Esophagus (tissue), 2 donors: ENCODE measurements around the gene ATOH7. TPM values are rescaled to one million over a fixed set of nuclear protein-coding genes. Genes with fewer than 3 reads are reported as not detected.
A peak's percentile ranks its signal among the peaks of the same experiment; 100 is the strongest.

Experiments used
- H3K27ac ChIP-seq, 2 donors: one replicate each; pipeline ENCODE4 v1.5.1; 2013; ENCODE audit warnings: low read depth in 2 of 2, mild to moderate bottlenecking in 2 of 2, inconsistent platforms in 1 of 2, low read length in 1 of 2, moderate library complexity in 1 of 2
- H3K27me3 ChIP-seq, 2 donors: one replicate each; pipeline ENCODE4 v1.6.1; 2013; ENCODE audit warnings: low read length in 2 of 2, control low read depth in 1 of 2, mild to moderate bottlenecking in 1 of 2; ENCODE audit not compliant: insufficient read depth in 2 of 2, control insufficient read depth in 1 of 2
- H3K36me3 ChIP-seq, 2 donors: one replicate each; pipeline ENCODE4 v1.6.1; 2013; ENCODE audit warnings: low read length in 1 of 2; ENCODE audit not compliant: control insufficient read depth in 2 of 2, insufficient read depth in 2 of 2
- H3K4me1 ChIP-seq, 2 donors: one replicate each; pipeline ENCODE4 v1.6.1; 2013; ENCODE audit warnings: low read length in 1 of 2; ENCODE audit not compliant: control insufficient read depth in 2 of 2, insufficient read depth in 2 of 2
- H3K4me3 ChIP-seq, 2 donors: one replicate each; pipeline ENCODE4 v1.5.1; 2013; ENCODE audit warnings: low read length in 2 of 2, mild to moderate bottlenecking in 2 of 2, low read depth in 1 of 2, moderate library complexity in 1 of 2
- H3K9me3 ChIP-seq, 2 donors: one replicate each; pipeline ENCODE4 v1.6.1; 2013; ENCODE audit warnings: mild to moderate bottlenecking in 2 of 2, low read depth in 1 of 2, low read length in 1 of 2, moderate library complexity in 1 of 2; ENCODE audit not compliant: control insufficient read depth in 2 of 2, insufficient read depth in 1 of 2
- WGBS, 2 donors: extraction: QIAGEN DNeasy Blood & Tissue Kit; methylation state at CpG; one replicate each; pipeline ENCODE4 v1.1.7; 2013; 5-methylcytosine and 5-hydroxymethylcytosine counted together
- polyA plus RNA-seq, 2 donors: library from polyadenylated mRNA; stranded (reverse); fragments of 200-250 nt; gene quantifications; one replicate each; pipeline ENCODE4 v1.2.3, GENCODE V29; 2013
- donor health status: healthy with polysubstance abuse.
- donor health status: Bipolar disorder and iron deficiency.

The ATOH7 gene
- polyA plus RNA-seq, 2 donors: 0.02 TPM; not detected in 1

DNA sequence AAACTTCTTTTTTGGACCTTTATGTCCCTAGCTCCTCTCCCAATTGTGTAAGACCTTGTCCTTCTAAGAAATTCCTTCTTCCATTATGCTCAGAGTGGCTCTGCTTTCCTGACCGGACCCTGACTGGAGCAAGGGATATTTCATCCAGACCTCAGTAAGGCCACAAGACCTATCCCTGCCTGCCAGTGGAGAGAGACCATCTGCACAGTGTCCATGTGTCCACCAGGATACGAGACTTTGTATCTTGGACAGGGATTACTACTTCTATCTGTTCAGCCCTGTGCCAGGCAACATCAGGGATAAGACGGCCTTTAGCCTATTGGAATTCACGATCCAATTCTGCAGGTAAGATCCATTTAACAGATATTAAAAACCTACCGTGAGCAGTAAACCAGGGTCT is 7.2 kb upstream of the ATOH7 start:
- no peak overlapping the region for H3K27ac ChIP-seq
- no peaks in the 10 kb centered on the region for H3K27me3 ChIP-seq
- peaks cover 0 to 2% of the 10 kb centered on the region in 2 donors for H3K9me3 ChIP-seq
- peaks cover 0 to 2% of the 10 kb centered on the region in 2 donors for H3K4me1 ChIP-seq
- H3K4me3 ChIP-seq: no peak overlapping the region
- 92 to 94% methylated on average over 5 of the region's 5 CpGs for WGBS, 2 donors
- no peaks in the 10 kb centered on the region for H3K36me3 ChIP-seq

DNA sequence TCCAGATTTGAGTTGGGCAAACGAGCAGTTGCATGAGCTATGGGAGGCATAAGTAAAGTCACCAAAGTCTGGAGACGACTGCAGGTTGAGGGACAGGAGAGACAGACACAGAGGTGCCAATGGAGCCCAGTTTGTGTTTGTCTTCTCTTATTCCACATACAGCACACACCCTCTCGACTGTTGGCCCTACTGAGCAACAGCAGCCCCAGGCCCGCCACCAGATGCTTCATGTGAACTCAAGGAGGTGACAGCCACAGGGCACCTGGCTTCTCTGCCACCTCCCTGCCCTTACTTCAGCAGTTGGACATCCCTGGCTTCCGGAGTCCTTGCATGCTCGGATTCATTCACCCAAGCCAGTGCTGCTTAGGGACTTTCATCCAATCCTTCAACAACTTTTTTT is 6.5 kb upstream of the ATOH7 start:
- Histone ChIP-seq H3K9me3 (peaks cover 0 to 2% of the 10 kb centered on the region in 2 donors), H3K4me3 (no peak overlapping the region), H3K27me3 (no peaks in the 10 kb centered on the region), H3K36me3 (no peaks in the 10 kb centered on the region), H3K27ac (no peak overlapping the region), H3K4me1 (peaks cover 0 to 2% of the 10 kb centered on the region in 2 donors)
- WGBS, 2 donors: 89 to 90% methylated on average over 6 of the region's 6 CpGs

DNA sequence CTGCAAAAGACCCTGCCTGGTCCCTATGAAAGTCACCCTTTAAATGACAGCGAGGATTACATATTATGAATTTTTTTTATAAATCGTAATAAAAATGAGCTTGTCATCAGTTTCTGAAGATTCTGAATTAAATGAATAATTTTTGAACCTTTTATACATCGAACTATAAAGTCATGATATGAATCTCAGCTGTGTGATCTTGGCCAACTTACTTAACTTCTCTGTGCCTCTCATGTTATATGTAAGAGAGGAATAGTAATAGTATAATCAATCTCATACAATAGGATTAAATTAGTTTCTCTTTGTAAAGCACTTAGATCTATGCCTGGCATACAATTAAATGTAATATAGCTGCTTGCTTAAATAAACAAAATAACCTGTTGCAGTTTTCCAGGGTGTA is 5.3 kb upstream of the ATOH7 start:
- peaks cover 0 to 2% of the 10 kb centered on the region in 2 donors for H3K9me3 ChIP-seq
- 89 to 91% methylated on average over 3 of the region's 3 CpGs for WGBS, 2 donors
- H3K4me3 ChIP-seq: no peak overlapping the region
- no peak overlapping the region for H3K27ac ChIP-seq
- peaks cover 0 to 2% of the 10 kb centered on the region in 2 donors for H3K4me1 ChIP-seq
- H3K27me3 ChIP-seq: no peaks in the 10 kb centered on the region
- no peaks in the 10 kb centered on the region for H3K36me3 ChIP-seq

DNA sequence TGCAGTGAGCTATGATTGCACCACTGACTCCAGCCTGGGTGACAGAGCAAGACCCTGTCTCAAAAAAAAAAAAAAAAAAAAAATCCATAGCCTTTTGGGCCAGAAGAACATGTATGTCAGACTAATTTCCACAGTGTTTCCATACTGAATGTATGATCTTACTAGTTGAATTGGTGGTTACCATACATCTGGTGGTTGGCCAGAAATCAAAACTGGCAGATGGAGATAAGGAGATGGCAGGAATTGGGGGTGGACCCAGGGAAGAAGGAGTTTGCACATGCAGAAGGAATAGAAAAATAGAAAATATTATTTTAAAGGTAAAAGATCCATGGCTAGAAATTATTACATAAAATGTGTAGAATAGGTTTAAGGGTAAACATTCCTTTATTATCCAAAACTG is 3.7 kb upstream of the ATOH7 start:
- Histone ChIP-seq H3K4me3 (no peak overlapping the region), H3K27ac (no peak overlapping the region), H3K36me3 (no peaks in the 10 kb centered on the region), H3K4me1 (peaks cover 2 to 5% of the 10 kb centered on the region in 2 donors), H3K9me3 (peaks cover 0 to 2% of the 10 kb centered on the region in 2 donors), H3K27me3 (peaks cover 0 to 2% of the 10 kb centered on the region in 2 donors)

DNA sequence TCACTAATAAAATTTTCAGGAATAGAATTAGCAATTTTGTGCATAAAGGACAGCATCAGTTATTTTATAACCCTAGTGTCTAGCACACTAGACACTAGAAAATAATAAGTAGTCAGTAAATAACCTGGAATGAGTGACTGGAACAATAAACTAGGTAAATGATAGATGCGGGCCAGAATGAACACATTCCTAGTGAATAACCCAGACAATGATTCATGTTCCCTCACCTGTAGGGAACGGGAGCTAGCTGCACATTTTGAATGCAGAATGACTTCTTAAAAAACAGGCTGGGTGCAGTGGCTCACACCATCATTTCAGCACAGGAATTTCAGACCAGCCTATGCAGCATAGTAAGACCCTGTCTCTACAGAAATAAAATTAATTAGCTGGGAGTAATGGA is 3.2 kb upstream of the ATOH7 start:
- H3K4me1 ChIP-seq: peaks cover 2 to 5% of the 10 kb centered on the region in 2 donors
- peaks cover 0 to 2% of the 10 kb centered on the region in 2 donors for H3K9me3 ChIP-seq
- H3K27ac ChIP-seq: no peak overlapping the region
- no peaks in the 10 kb centered on the region for H3K36me3 ChIP-seq
- 50 to 60% methylated on average over 2 of the region's 2 CpGs for WGBS, 2 donors
- H3K27me3 ChIP-seq: peaks cover 0 to 2% of the 10 kb centered on the region in 2 donors
- H3K4me3 ChIP-seq: no peak overlapping the region

DNA sequence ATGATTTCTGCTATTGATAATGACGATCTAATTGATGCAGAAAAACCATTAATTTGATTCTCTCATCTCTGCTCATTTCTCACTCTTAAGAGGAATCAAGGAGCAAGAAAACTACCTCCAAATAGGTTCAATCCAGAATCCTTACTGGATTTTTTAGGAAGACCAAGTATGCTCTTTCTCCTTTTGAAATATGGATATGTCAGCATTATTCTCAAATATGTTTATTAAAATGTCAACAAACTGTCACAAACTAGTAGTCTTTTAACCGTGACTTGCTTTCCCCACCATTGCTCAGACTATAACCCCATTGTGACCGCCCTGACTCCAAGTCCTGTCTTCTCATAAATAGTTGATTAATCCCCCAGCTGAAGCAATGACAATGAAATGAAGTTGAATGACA is 1.1 kb upstream of the ATOH7 start:
- WGBS, 2 donors: 83 to 86% methylated on average over 3 of the region's 3 CpGs
- Histone ChIP-seq H3K4me1 (peaks cover 0 to 5% of the 10 kb centered on the region in 2 donors), H3K27ac (no peak overlapping the region), H3K36me3 (no peaks in the 10 kb centered on the region), H3K27me3 (peaks cover 0 to 2% of the 10 kb centered on the region in 2 donors), H3K9me3 (no peaks in the 10 kb centered on the region), H3K4me3 (no peak overlapping the region)

DNA sequence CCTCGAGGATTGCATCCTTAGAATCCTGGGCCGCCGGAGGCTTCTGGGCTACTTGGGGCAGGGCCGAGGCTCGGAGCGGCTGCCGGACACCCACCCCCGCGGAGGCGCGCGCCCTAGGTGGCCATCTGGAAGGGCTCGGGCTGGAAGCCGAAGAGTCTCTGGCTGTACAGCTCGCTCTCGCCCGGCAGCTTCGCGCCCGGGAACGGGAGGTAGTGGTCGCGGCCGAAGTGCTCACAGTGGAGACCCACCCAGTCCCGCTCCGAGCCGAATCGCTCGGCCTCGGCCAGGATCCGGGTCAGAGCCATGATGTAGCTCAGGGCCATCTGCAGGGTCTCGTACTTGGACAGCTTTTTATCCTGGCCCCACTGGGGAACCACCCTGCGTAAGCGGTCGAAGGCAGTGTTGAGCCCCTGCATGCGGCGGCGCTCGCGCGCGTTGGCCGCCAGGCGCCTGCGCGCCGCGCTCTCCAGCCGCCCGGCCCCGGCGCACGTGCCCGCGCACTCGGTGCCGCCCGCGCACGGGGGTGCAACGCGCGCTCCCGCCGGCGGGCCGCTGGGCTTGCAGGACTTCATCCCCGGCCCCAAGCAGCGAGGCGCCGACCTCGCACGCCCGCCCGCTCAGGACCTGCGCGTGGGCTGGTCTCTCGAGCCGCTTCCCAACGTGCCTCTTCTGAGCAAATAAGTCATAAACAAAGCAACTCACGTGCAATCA is 652 bp downstream of the ATOH7 start:
- peaks cover 0 to 2% of the 10 kb centered on the region in 2 donors for H3K27me3 ChIP-seq
- peak overlapping the region; percentile 51 to 68 for H3K4me3 ChIP-seq
- H3K27ac ChIP-seq: no peak overlapping the region
- no peaks in the 10 kb centered on the region for H3K9me3 ChIP-seq
- WGBS, 2 donors: 0 to 1% methylated on average over 80 to 81 of the region's 81 CpGs
- H3K36me3 ChIP-seq: no peaks in the 10 kb centered on the region
- H3K4me1 ChIP-seq: peaks cover 0 to 5% of the 10 kb centered on the region in 2 donors

DNA sequence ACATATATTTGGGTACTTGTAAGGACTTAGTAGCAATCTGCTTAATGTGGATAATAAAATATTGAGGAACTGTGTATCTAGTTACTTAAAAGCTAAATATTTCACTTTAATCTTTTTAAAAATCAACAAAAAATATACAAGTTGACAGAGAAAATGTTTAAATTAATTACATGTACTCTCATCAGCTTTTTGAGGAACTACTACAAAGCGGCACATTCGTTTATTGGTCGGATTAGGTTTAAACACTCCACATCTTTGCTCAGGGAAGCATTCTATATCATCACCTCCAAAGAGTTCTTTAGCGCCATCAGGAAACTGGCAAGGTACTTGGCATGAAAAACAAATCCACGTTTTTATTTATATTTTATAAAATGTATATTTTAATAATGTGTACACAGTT is 1.6 kb downstream of the ATOH7 start:
- 79 to 82% methylated on average over 5 of the region's 5 CpGs for WGBS, 2 donors

DNA sequence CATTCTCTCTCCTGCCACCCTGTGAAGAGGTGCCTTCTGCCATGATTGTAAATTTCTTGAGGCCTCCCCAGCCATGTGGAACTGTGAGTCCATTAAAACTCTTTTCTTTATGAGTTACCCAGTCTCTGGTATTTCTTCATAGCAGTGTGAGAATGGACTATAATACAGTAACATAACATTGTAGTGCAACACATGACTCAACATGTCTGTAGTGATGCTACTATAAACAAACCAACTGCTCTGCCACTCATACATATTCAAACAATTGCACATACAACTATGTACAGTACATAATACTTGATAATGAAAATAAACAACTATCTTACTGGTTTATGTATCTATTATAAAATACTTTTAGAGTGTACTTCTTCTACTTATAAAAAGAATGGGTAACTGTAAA is 7.1 kb downstream of the ATOH7 start:
- Histone ChIP-seq H3K4me3 (no peak overlapping the region), H3K27me3 (no peaks in the 10 kb centered on the region), H3K4me1 (no peaks in the 10 kb centered on the region), H3K36me3 (no peaks in the 10 kb centered on the region), H3K9me3 (no peaks in the 10 kb centered on the region), H3K27ac (no peak overlapping the region)

More for the DNA sequence above, 1.6 kb downstream of the ATOH7 start:
- no peaks in the 10 kb centered on the region for H3K36me3 ChIP-seq
- no peak overlapping the region for H3K27ac ChIP-seq
- H3K9me3 ChIP-seq: no peaks in the 10 kb centered on the region
- peaks cover 0 to 5% of the 10 kb centered on the region in 2 donors for H3K4me1 ChIP-seq
- peaks cover 0 to 2% of the 10 kb centered on the region in 2 donors for H3K27me3 ChIP-seq
- H3K4me3 ChIP-seq: no peak overlapping the region

DNA sequence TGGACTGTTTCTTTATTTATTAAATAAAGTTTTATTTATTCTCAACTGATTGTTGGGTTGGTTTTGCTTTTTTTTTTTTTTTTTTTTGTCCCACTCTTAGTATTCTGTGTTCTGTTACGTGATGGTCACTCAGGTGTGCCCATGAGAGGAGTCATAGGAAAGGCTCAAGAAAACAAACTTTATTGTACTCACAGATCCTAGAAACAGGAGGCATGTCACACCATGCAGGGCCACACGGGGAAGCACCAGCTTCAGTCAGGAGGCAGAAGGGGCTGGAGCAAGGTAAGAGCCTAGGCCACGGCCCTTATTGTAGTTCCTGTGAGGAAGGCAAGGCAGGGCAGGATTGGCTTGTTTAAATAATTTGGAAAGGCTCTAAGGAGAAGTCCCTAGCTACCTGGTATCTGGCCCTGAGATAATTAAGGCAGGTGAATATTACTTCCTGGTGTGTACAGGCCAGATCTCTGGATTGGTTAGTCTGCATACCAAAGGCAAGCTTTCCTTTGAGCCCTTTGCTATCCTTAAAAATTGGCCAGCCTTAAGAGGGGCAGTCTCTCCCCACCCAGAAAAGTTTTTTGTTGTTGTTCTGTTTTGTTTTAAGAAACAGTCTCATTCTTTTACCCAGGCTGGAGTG is 8.3 kb downstream of the ATOH7 start:
- Histone ChIP-seq H3K27ac (no peak overlapping the region), H3K36me3 (no peaks in the 10 kb centered on the region), H3K9me3 (no peaks in the 10 kb centered on the region), H3K4me3 (no peak overlapping the region), H3K4me1 (no peaks in the 10 kb centered on the region), H3K27me3 (no peaks in the 10 kb centered on the region)
- WGBS, 2 donors: 76 to 77% methylated on average over 3 of the region's 3 CpGs
